ENCODE data around the gene HYI. TPM values are rescaled to one million over a fixed set of nuclear protein-coding genes. Genes with fewer than 3 reads are reported as not detected.

Gene HYI
- total and polyA plus RNA-seq, 3 donors from 2014 or later, result 20.1 to 35.5 (median 21.2) TPM

DNA sequence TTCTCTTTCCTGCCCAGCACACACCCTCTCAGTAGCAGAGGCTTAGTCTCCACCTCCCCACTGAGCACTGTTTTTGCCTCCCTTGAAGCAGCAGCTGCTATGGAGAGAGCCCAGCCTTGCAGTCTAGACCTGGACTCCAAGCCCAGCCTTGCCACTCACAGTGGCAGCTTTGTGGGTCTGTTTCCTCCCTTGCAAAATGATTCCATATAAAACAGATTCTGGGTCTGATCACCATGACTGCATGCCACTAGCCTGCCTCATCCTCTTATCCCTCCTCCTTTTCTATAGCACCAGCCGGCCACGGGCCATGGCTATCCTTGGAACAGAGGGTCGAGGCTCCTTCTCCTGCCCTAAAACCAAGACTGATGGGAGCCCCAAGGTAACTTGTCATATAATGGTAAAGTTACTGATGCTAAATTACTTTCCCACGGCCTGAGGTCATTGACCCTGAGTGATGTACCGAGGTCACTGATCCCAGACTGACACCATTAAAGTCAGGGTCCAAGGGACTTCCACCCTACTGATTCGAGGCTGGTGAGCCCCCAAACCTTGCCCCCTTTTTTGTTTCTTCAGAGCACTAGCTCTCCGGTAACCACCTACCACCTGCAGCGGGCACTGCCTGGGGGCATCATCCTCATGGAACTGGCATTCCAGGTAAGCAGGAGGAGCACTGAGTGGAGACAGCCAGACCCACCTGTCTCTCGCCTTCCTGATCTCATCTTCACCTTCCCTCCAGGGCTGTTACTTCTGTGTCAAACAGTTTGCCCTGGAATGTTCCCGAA, 7.9 kb downstream of the HYI start:
- Histone ChIP-seq H3K36me3 (ENCODE audit: low read depth, missing control alignments) (no peaks in the 10 kb centered on the region), H3K27ac (no peak overlapping the region), H3K9me3 (no peaks in the 10 kb centered on the region), H3K4me3 (no peak overlapping the region), H3K4me1 (no peaks in the 10 kb centered on the region), H3K27me3 (no peaks in the 10 kb centered on the region)
- 86 to 94% methylated on average over 10 of the region's 10 CpGs for WGBS, 2 donors
- DNase-seq, result no peak
- no peak for TF ChIP-seq POLR2A (IDR thresholded peaks at IDR 0.05)
- TF ChIP-seq, protein P1, sequence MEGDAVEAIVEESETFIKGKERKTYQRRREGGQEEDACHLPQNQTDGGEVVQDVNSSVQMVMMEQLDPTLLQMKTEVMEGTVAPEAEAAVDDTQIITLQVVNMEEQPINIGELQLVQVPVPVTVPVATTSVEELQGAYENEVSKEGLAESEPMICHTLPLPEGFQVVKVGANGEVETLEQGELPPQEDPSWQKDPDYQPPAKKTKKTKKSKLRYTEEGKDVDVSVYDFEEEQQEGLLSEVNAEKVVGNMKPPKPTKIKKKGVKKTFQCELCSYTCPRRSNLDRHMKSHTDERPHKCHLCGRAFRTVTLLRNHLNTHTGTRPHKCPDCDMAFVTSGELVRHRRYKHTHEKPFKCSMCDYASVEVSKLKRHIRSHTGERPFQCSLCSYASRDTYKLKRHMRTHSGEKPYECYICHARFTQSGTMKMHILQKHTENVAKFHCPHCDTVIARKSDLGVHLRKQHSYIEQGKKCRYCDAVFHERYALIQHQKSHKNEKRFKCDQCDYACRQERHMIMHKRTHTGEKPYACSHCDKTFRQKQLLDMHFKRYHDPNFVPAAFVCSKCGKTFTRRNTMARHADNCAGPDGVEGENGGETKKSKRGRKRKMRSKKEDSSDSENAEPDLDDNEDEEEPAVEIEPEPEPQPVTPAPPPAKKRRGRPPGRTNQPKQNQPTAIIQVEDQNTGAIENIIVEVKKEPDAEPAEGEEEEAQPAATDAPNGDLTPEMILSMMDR (IDR thresholded peaks at IDR 0.05), result no peak
- intact Hi-C loops (cut with DNase I; ENCODE audit: low total_unique reads), result no loop called here

DNA sequence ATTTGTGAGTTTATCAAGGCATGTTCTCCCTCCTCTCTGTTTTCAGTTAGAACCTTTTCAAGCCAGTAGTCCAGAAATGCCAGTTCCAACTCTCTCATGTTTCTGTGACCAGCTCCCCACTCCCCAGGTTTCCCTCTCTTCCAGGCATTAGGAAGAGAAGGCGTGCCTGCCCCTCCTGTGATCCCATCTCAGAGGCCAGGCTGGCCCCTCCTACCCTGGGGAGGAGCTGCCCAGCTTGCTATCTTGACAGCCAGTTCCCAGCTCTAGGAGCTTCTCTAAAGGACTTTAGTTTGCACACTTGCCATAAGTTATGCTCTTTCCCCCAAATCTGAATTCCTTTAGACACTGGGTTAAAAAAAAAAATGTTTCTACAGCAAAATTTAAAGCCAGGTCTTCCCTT, 8.9 kb downstream of the HYI start:
- no peak for DNase-seq

DNA sequence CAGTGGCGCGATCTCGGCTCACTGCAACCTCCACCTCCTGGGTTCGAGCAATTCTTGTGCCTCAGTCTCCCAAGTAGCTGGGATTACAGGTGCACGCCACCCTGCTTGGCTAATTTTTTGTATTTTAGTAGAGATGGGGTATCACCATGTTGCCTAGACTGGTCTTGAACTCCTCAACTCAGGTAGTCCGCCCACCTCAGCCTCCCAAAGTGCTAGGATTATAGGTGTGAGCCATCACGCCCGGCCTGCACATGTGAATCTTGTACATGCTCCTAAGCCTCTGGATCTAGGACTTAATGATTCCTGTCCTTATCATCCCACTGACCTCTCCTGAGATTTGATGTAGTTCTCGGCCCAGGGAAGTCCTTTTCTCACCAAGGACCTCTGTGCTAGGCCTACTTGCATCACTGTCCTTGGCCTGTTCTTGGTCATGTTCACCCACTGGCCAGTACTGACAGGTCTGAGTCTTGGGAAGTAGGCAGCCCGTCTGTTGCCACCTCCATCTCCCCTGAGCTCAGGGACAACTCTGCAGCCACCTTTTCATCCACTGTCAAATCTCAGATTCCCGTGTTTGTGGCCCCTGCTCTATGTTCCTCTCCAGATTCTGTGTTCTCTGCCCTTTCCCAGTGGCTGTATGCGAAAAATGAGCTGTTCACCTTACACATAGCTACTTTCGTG, 9.4 kb downstream of the HYI start:
- no peaks in the 10 kb centered on the region for H3K9me3 ChIP-seq
- DNase-seq, result no peak
- no peaks in the 10 kb centered on the region for H3K4me1 ChIP-seq
- no peaks in the 10 kb centered on the region for H3K36me3 ChIP-seq (ENCODE audit: low read depth, missing control alignments)
- no peaks in the 10 kb centered on the region for H3K27me3 ChIP-seq
- WGBS, 2 donors, result 89 to 91% methylated on average over 13 of the region's 13 CpGs
- TF ChIP-seq, protein P1 (IDR thresholded peaks at IDR 0.05), result no peak
- TF ChIP-seq POLR2A (IDR thresholded peaks at IDR 0.05), result no peak
- no peak overlapping the region for H3K27ac ChIP-seq
- intact Hi-C loops (cut with DNase I; ENCODE audit: low total_unique reads), result no loop called here
- no peak overlapping the region for H3K4me3 ChIP-seq

More for the DNA sequence above, 8.9 kb downstream of the HYI start:
- Histone ChIP-seq H3K4me3 (no peak overlapping the region), H3K9me3 (no peaks in the 10 kb centered on the region), H3K36me3 (ENCODE audit: low read depth, missing control alignments) (no peaks in the 10 kb centered on the region), H3K4me1 (no peaks in the 10 kb centered on the region), H3K27me3 (no peaks in the 10 kb centered on the region), H3K27ac (no peak overlapping the region)
- 59 to 70% methylated on average over 1 of the region's 1 CpG for WGBS, 2 donors
- TF ChIP-seq POLR2A (IDR thresholded peaks at IDR 0.05), result no peak
- TF ChIP-seq, protein P1 (IDR thresholded peaks at IDR 0.05), result no peak
- intact Hi-C loops (cut with DNase I; ENCODE audit: low total_unique reads), result no loop called here

DNA sequence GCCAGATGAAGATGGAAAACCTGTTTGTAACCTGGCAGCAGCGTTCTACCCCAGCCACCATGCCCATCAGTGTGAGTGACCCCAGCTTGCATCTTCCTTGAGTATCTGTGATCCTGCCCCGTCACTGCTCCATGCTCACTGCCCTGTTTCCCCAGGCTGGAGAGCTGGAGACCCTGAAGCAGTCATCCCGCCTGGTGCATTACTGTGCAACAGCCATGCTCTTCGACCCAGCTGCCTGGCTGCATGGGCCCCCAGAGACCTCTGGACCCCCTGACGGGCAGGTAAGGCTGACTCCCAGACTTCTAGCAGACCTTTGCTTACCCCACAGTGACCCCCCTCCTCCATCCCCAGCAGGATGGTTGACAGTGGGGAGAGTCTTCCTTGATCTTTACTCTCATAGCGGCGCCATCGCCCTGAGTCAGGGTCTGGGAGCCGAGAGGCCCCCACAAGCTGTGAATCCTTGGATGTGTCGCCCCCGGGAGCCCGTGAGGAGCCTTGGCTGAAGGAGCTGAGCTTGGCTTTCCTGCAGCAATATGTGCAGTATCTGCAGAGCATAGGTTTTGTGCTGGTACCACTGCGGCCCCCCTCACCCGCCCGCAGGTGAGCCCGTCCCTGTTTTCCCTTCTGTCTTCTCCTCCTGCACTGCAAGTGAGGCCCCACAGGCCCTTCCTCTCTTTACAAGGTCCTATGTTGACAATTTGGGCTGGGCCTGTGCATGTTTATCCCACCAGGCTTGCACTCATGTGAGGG, 10.4 kb downstream of the HYI start:
- H3K4me3 ChIP-seq, result no peak overlapping the region
- no peak for DNase-seq
- H3K9me3 ChIP-seq, result no peaks in the 10 kb centered on the region
- no peak overlapping the region for H3K27ac ChIP-seq
- no peaks in the 10 kb centered on the region for H3K36me3 ChIP-seq (ENCODE audit: low read depth, missing control alignments)
- no peaks in the 10 kb centered on the region for H3K27me3 ChIP-seq
- TF ChIP-seq, protein P1 (IDR thresholded peaks at IDR 0.05), result no peak
- no peak for TF ChIP-seq POLR2A (IDR thresholded peaks at IDR 0.05)
- no peaks in the 10 kb centered on the region for H3K4me1 ChIP-seq
- 91 to 93% methylated on average over 10 to 16 of the region's 16 CpGs for WGBS, 2 donors
- intact Hi-C loops (cut with DNase I; ENCODE audit: low total_unique reads), result no loop called here
